Measurements from ENCODE around the gene ZNF536. TPM values are rescaled to one million over a fixed set of nuclear protein-coding genes. Genes with fewer than 3 reads are reported as not detected.

The ZNF536 gene
- total RNA-seq, 1 experiment from 2014 or later, result 15.2 TPM

- no peak overlapping the region for H3K27ac ChIP-seq
These were observed 51.3 kb downstream of the ZNF536 start for GRCh38 chr19:30423481-30423880.

GRCh38 chr19:30425885-30426838 lies 54.0 kb downstream of the ZNF536 start:
- no peaks in the 10 kb centered on the region for H3K36me3 ChIP-seq
- H3K27ac ChIP-seq, result no peak overlapping the region
- no peaks in the 10 kb centered on the region for H3K9me3 ChIP-seq (replicated peaks)
- H3K4me1 ChIP-seq, result no peaks in the 10 kb centered on the region
- no peak overlapping the region for H3K4me3 ChIP-seq
- no peaks in the 10 kb centered on the region for H3K27me3 ChIP-seq
- no peak for DNase-seq

More at GRCh38 chr19:30423481-30423880, 51.3 kb downstream of the ZNF536 start:
- Histone ChIP-seq H3K27me3 (no peaks in the 10 kb centered on the region), H3K4me1 (0 out of 2 replicates have a peak, but pooled peaks cover 2% of the 10 kb centered on the region), H3K4me3 (no peak overlapping the region), H3K36me3 (no peaks in the 10 kb centered on the region), H3K9me3 (replicated peaks) (no peaks in the 10 kb centered on the region)
- no peak for DNase-seq

GRCh38 chr19:30426864-30427263 lies 54.7 kb downstream of the ZNF536 start:
- Histone ChIP-seq H3K27ac (no peak overlapping the region), H3K4me1 (no peaks in the 10 kb centered on the region), H3K4me3 (no peak overlapping the region), H3K27me3 (no peaks in the 10 kb centered on the region), H3K36me3 (no peaks in the 10 kb centered on the region), H3K9me3 (replicated peaks) (no peaks in the 10 kb centered on the region)
- no peak for DNase-seq

GRCh38 chr19:30428092-30428680 lies 56.0 kb downstream of the ZNF536 start:
- no peak overlapping the region for H3K4me3 ChIP-seq
- no peaks in the 10 kb centered on the region for H3K36me3 ChIP-seq
- H3K9me3 ChIP-seq (replicated peaks), result no peaks in the 10 kb centered on the region
- H3K27ac ChIP-seq, result no peak overlapping the region
- no peaks in the 10 kb centered on the region for H3K27me3 ChIP-seq
- H3K4me1 ChIP-seq, result no peaks in the 10 kb centered on the region
- no peak for DNase-seq

GRCh38 chr19:30428844-30429243 lies 56.7 kb downstream of the ZNF536 start:
- Histone ChIP-seq H3K27ac (no peak overlapping the region), H3K9me3 (replicated peaks) (no peaks in the 10 kb centered on the region), H3K36me3 (no peaks in the 10 kb centered on the region), H3K27me3 (no peaks in the 10 kb centered on the region), H3K4me1 (no peaks in the 10 kb centered on the region), H3K4me3 (no peak overlapping the region)
- no peak for DNase-seq

- Histone ChIP-seq H3K36me3 (no peaks in the 10 kb centered on the region), H3K4me1 (no peaks in the 10 kb centered on the region), H3K4me3 (no peak overlapping the region), H3K27ac (no peak overlapping the region), H3K27me3 (no peaks in the 10 kb centered on the region), H3K9me3 (replicated peaks) (no peaks in the 10 kb centered on the region; the same call in 1 of the 2 replicates)
- no peak for DNase-seq
These were observed 58.1 kb downstream of the ZNF536 start for GRCh38 chr19:30430206-30430734.

- no peak overlapping the region for H3K4me3 ChIP-seq
- no peak overlapping the region for H3K27ac ChIP-seq
- no peak for DNase-seq
- peaks cover 6% of the 10 kb centered on the region; the same call in 1 of the 2 replicates for H3K4me1 ChIP-seq
- H3K36me3 ChIP-seq, result no peaks in the 10 kb centered on the region
- H3K9me3 ChIP-seq (replicated peaks), result no peaks in the 10 kb centered on the region; the same call in 1 of the 2 replicates
- no peaks in the 10 kb centered on the region for H3K27me3 ChIP-seq
These were observed 59.4 kb downstream of the ZNF536 start for GRCh38 chr19:30431591-30431990.

GRCh38 chr19:30434797-30435594 lies 62.8 kb downstream of the ZNF536 start:
- Histone ChIP-seq H3K27me3 (no peaks in the 10 kb centered on the region), H3K4me3 (no peak overlapping the region), H3K27ac (no peak overlapping the region), H3K9me3 (replicated peaks) (no peaks in the 10 kb centered on the region; the same call in 1 of the 2 replicates), H3K4me1 (peaks cover 6% of the 10 kb centered on the region; the same call in 1 of the 2 replicates), H3K36me3 (no peaks in the 10 kb centered on the region)
- no peak for DNase-seq

- H3K4me1 ChIP-seq, result peaks cover 6% of the 10 kb centered on the region; the same call in 1 of the 2 replicates
These were observed 65.7 kb downstream of the ZNF536 start for GRCh38 chr19:30437869-30438268.

GRCh38 chr19:30439310-30439709 lies 67.1 kb downstream of the ZNF536 start:
- H3K9me3 ChIP-seq (replicated peaks), result no peaks in the 10 kb centered on the region; the same call in 1 of the 2 replicates
- no peaks in the 10 kb centered on the region for H3K27me3 ChIP-seq
- peaks cover 6% of the 10 kb centered on the region; the same call in 1 of the 2 replicates for H3K4me1 ChIP-seq
- DNase-seq, result no peak
- H3K36me3 ChIP-seq, result no peaks in the 10 kb centered on the region
- H3K27ac ChIP-seq, result no peak overlapping the region
- H3K4me3 ChIP-seq, result no peak overlapping the region

More at GRCh38 chr19:30437869-30438268, 65.7 kb downstream of the ZNF536 start:
- no peak for DNase-seq
- Histone ChIP-seq H3K36me3 (no peaks in the 10 kb centered on the region), H3K9me3 (replicated peaks) (no peaks in the 10 kb centered on the region; the same call in 1 of the 2 replicates), H3K27ac (no peak overlapping the region), H3K4me3 (no peak overlapping the region), H3K27me3 (no peaks in the 10 kb centered on the region)

- no peaks in the 10 kb centered on the region for H3K27me3 ChIP-seq
- no peak overlapping the region for H3K27ac ChIP-seq
- DNase-seq, result no peak
- no peaks in the 10 kb centered on the region for H3K9me3 ChIP-seq (replicated peaks)
- H3K4me1 ChIP-seq, result peaks cover under 1% of the 10 kb centered on the region; the same call in 1 of the 2 replicates
- H3K36me3 ChIP-seq, result no peaks in the 10 kb centered on the region; the same call in 1 of the 2 replicates
- H3K4me3 ChIP-seq, result no peak overlapping the region
These were observed 68.8 kb downstream of the ZNF536 start for GRCh38 chr19:30441011-30441410.

- no peak overlapping the region for H3K27ac ChIP-seq
- DNase-seq, result no peak
- H3K4me1 ChIP-seq, result peaks cover 10% of the 10 kb centered on the region
- no peak overlapping the region for H3K4me3 ChIP-seq
- no peaks in the 10 kb centered on the region for H3K27me3 ChIP-seq
- H3K9me3 ChIP-seq (replicated peaks), result no peaks in the 10 kb centered on the region
- no peaks in the 10 kb centered on the region; the same call in 1 of the 2 replicates for H3K36me3 ChIP-seq
These were observed 70.5 kb downstream of the ZNF536 start for GRCh38 chr19:30442674-30443073.

- Histone ChIP-seq H3K36me3 (no peaks in the 10 kb centered on the region; the same call in 1 of the 2 replicates), H3K9me3 (replicated peaks) (no peaks in the 10 kb centered on the region), H3K27me3 (no peaks in the 10 kb centered on the region), H3K4me3 (no peak overlapping the region), H3K4me1 (peaks cover 21% of the 10 kb centered on the region), H3K27ac (no peak overlapping the region)
- no peak for DNase-seq
These were observed 71.5 kb downstream of the ZNF536 start for GRCh38 chr19:30443531-30444252.

All from SJCRH30 (cell line).